Measurements from ENCODE around the gene SIKE1.

SIKE1 gene

DNA sequence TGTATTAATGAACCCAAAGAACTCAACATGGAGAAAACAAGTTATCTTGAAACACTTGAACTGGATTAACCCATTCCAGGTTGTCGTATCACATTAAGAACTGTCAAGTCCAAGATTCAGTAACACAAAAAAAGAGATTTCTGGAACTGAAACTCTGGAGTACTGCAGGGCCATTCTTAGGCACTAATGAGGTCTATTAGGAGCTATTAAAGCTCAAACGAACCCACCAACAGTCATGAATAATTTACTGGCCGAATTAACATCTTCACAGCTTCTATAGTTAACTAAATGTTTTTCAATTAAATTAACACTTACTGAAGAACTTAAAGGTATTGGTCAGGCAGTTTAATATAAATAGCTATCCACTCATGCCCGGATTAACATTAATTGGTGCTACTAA is 27.3 kb downstream of the SIKE1 start:
- no peak overlapping the region for H3K27ac ChIP-seq
- TF ChIP-seq, protein P1, sequence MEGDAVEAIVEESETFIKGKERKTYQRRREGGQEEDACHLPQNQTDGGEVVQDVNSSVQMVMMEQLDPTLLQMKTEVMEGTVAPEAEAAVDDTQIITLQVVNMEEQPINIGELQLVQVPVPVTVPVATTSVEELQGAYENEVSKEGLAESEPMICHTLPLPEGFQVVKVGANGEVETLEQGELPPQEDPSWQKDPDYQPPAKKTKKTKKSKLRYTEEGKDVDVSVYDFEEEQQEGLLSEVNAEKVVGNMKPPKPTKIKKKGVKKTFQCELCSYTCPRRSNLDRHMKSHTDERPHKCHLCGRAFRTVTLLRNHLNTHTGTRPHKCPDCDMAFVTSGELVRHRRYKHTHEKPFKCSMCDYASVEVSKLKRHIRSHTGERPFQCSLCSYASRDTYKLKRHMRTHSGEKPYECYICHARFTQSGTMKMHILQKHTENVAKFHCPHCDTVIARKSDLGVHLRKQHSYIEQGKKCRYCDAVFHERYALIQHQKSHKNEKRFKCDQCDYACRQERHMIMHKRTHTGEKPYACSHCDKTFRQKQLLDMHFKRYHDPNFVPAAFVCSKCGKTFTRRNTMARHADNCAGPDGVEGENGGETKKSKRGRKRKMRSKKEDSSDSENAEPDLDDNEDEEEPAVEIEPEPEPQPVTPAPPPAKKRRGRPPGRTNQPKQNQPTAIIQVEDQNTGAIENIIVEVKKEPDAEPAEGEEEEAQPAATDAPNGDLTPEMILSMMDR (IDR thresholded peaks at IDR 0.05) = no peak
- TF ChIP-seq ZFX (IDR thresholded peaks at IDR 0.05; ENCODE audit: borderline replicate concordance) = no peak

DNA sequence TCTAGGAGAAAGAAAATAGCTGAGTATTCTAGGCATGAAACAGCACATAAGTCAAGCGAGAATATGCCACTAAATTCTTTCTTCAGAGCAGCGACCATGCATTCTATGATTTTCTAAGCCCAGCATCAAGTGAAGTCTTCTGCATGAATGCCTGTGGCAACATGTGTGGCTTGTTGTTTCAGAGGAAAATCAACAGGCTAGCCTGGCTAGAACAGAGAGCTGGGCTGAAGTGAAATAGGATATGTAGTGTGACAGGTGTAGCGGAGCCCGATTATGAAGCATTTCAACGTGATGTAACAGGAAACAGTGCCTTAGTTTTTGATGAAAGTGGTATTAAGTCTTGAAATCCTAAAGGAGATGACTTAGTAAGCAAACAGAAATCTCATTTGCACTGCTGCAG is 29.7 kb downstream of the SIKE1 start:
- TF ChIP-seq, protein P1 (IDR thresholded peaks at IDR 0.05) = no peak
- no peak for TF ChIP-seq ZFX (IDR thresholded peaks at IDR 0.05; ENCODE audit: borderline replicate concordance)

DNA sequence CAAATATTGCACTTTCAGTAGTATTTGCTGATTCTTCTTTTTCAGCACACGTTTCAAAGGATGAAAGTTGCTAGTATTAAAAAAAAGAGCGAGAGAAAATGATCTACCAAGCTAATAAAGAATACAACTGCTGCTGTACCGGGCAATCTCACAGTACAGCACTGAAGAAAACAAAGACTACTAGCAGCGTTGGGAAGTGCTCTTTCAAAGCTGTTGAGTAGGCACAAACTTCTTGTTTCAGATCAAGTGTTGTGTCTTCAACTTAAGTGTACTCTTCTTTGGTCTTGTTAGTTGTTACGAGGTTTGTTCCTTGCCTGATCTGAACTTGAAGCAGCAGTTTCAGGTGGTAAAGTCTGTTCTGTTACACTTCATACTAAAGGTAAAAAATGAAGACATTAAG is 30.6 kb downstream of the SIKE1 start:
- no peak overlapping the region for H3K27ac ChIP-seq
- TF ChIP-seq, protein P1 (IDR thresholded peaks at IDR 0.05) = no peak
- TF ChIP-seq ZFX (IDR thresholded peaks at IDR 0.05; ENCODE audit: borderline replicate concordance) = no peak

More for the DNA sequence above, 29.7 kb downstream of the SIKE1 start:
- no peak overlapping the region for H3K27ac ChIP-seq

DNA sequence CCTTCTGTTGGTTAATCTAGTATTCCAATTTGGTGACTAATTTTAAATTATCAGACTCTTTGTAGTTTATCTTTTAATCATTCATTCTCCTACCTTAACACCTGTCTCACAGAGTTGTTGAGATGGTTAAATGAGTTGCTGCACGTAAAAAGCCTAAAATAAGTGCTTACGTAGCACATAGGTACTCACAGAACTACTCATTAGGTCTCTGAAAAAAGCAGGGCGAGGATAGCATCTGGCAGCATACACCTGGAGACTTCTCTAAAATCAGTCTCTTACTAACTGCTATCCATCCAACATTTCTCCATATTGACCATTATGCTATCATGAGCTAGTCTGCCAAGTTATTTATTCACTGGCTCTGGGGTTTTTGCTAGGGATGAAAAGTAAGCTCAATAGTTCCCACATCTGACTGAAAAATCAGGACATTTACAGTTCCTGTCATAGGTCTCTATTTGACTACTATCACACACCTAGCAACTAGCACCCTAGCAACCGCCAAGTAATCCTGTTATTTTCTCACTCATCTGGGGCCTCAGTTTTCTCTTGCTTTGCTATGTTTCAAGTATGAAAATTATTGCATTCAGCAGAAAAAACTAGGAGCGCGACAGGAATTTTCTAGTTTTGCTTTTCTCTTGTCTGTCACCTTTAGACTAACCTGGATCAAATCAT is 33.9 kb downstream of the SIKE1 start:
- TF ChIP-seq, protein P1 (IDR thresholded peaks at IDR 0.05) = no peak
- TF ChIP-seq ZFX (IDR thresholded peaks at IDR 0.05; ENCODE audit: borderline replicate concordance) = no peak

DNA sequence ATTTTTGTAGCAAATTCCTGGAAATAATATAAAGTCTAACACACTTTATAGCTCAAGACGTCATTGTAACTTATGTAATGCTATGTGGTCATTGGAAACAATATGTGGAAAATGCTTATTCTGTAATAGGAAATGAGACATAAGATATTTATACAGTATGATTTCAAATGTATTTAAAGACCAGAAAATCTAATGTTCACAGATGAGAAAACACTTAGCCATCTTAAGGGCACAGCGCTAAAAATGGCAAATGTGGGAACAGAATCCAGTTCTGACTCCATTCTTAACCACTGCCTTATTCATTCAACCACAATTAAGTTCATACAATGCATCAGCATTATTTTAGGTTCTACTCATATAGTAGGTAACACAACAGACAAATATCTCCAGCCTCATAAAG is 35.2 kb downstream of the SIKE1 start:
- TF ChIP-seq ZFX (IDR thresholded peaks at IDR 0.05; ENCODE audit: borderline replicate concordance) = no peak
- TF ChIP-seq, protein P1 (IDR thresholded peaks at IDR 0.05) = no peak
- H3K27ac ChIP-seq = no peak overlapping the region

More for the DNA sequence above, 33.9 kb downstream of the SIKE1 start:
- H3K27ac ChIP-seq = no peak overlapping the region

DNA sequence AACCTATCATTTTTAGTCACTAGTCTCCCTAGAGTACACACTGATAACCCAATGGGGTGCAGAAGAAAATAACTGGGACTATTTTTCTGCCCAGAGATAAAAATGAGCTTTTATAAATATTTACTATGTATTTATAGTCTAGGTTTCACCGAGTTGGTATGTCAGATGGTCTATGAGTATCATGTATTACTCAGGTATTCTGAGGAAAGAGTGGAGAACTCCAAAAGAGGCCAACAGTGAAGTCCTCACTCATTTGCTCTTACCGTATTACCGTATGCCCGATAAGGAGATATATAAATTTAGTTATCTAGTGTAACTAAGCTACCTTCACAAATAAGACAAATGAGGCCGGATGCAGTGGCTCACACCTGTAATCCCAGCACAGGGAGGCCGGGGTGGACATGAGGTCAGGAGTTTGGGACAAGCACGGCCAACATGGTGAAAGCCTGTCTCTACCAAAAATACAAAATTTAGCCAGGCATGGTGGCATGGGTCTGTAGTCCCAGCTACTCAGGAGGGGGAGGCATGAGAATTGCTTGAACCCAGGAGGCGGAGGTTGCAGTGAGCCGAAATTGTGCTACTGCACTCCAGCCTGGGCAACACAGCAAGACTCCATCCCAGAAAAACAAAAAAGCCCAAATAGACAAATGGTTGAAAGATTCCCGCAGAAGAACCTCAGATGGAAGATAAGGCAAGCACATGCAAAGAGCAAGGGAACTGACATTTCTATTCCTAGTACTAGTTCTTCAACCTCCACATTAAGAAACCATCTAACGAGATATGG is 38.3 kb downstream of the SIKE1 start:
- H3K27ac ChIP-seq = no peak overlapping the region
- no peak for TF ChIP-seq ZFX (IDR thresholded peaks at IDR 0.05; ENCODE audit: borderline replicate concordance)
- TF ChIP-seq, protein P1 (IDR thresholded peaks at IDR 0.05) = no peak

DNA sequence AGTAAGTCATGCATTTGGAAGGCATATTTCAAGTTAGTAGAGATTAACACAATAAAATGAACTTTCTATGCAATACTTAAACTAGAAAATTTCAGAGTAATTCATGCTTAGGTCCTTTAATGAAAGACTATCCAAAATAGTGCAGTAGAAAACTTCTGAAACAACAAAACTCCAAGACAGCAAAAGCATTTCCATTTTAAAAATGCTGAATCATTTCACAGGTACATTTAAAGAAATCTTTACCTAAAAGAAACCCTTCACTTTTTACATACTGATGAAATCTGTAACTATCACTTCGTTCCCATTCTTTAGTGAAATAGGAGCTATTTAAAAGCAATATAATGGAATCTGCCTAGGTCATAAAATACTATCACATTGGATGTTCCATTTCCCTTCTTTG is 40.2 kb downstream of the SIKE1 start:
- H3K27ac ChIP-seq = no peak overlapping the region
- TF ChIP-seq, protein P1 (IDR thresholded peaks at IDR 0.05) = no peak
- no peak for TF ChIP-seq ZFX (IDR thresholded peaks at IDR 0.05; ENCODE audit: borderline replicate concordance)

Measured in 22Rv1 (cell line).